Spleen (tissue), 11 donors: ENCODE measurements around the gene FAM234A. TPM values are rescaled to one million over a fixed set of nuclear protein-coding genes. Genes with fewer than 3 reads are reported as not detected.

Experiments used
- DNase-seq: peaks from one replicate; pipeline ENCODE4 v3.0.0-alpha.2; 2020
- H3K27ac ChIP-seq, 8 donors: fragments of 200-600 bp; sonication (generic) in 7 of 8; 1 replicate in 4 of 8; 2 replicates in 4 of 8; pipeline versions ENCODE4 v1.5.0 to v1.8.0; 2016 to 2021; ENCODE audit warnings: inconsistent platforms in 4 of 8, mild to moderate bottlenecking in 4 of 8, moderate library complexity in 1 of 8
- H3K27me3 ChIP-seq, 7 donors: fragments of 200-600 bp; sonication (generic) in 6 of 7; replicated peaks in 1 of 7; 1 replicate in 4 of 7; 2 replicates in 3 of 7; pipeline versions ENCODE4 v1.5.0 to v1.8.0; 2016 to 2021; ENCODE audit warnings: inconsistent platforms in 3 of 7, mild to moderate bottlenecking in 1 of 7
- H3K36me3 ChIP-seq, 6 donors: fragments of 200-600 bp; sonication (generic) in 5 of 6; 1 replicate in 4 of 6; 2 replicates in 2 of 6; pipeline versions ENCODE4 v1.5.0 to v1.8.0; 2016 to 2021; ENCODE audit warnings: inconsistent platforms in 2 of 6
- H3K4me1 ChIP-seq, 6 donors: fragments of 200-600 bp; sonication (generic) in 5 of 6; 1 replicate in 3 of 6; 2 replicates in 3 of 6; pipeline versions ENCODE4 v1.5.0 to v1.8.0; 2016 to 2021; ENCODE audit warnings: inconsistent platforms in 3 of 6
- H3K4me3 ChIP-seq, 8 donors: fragments of 200-600 bp; sonication (generic) in 7 of 8; 1 replicate in 4 of 8; 2 replicates in 4 of 8; pipeline versions ENCODE4 v1.5.0 to v1.8.0; 2016 to 2021; ENCODE audit warnings: inconsistent platforms in 4 of 8, mild to moderate bottlenecking in 4 of 8, moderate library complexity in 2 of 8
- H3K9me3 ChIP-seq, 8 donors: fragments of 200-600 bp; sonication (generic) in 7 of 8; 1 replicate in 4 of 8; 2 replicates in 4 of 8; pipeline versions ENCODE4 v1.5.0 to v1.8.0; 2016 to 2021; ENCODE audit warnings: inconsistent platforms in 4 of 8
- CTCF ChIP-seq, 11 experiments: fragments of 200-600 bp in 7 of 11; fragments of 450-650 bp in 4 of 11; sonication (generic) in 4 of 11; IDR thresholded peaks in 8 of 11; conservative IDR thresholded peaks in 3 of 11; 1 replicate in 7 of 11; 2 replicates in 4 of 11; pipeline versions ENCODE4 v1.4.0 to v1.8.0; 2016 to 2021; ENCODE audit warnings: antibody characterized with exemption in 11 of 11, inconsistent platforms in 4 of 11, mild to moderate bottlenecking in 1 of 11
- POLR2A ChIP-seq, 3 donors: fragments of 450-650 bp; IDR thresholded peaks; one replicate each; pipeline ENCODE4 v1.5.1; 2017; ENCODE audit warnings: antibody characterized with exemption in 3 of 3, mild to moderate bottlenecking in 1 of 3
- POLR2AphosphoS5 ChIP-seq, 3 donors: sonication (generic); formaldehyde crosslinking; IDR thresholded peaks; one replicate each; pipeline ENCODE4 v1.5.1; 2017; ENCODE audit warnings: antibody characterized with exemption in 3 of 3
- WGBS, 5 donors: extraction: QIAGEN DNeasy Blood & Tissue Kit in 3 of 5; methylation state at CpG; one replicate each; pipeline versions ENCODE4 v1.1.5 to v1.1.7; 2013 to 2018; 5-methylcytosine and 5-hydroxymethylcytosine counted together
- intact Hi-C: fragments of 100-400 bp; cut with DNase I; formaldehyde crosslinking; loops from one replicate; pipeline ENCODE4 v1.15.0; 2023; ENCODE audit warnings: low total_unique reads
- polyA plus RNA-seq, 3 donors: library from polyadenylated mRNA; stranded (reverse); fragments of 200-250 nt; gene quantifications; one replicate each; pipeline ENCODE4 v1.2.1, GENCODE V29; 2013
- total RNA-seq, 7 donors: library from RNA; depleted of rRNA in 3 of 7; stranded (reverse); fragments of >200 nt in 3 of 7; fragmentation: NEBNext Ultra II Directional in 4 of 7; extraction: Animal tissue kit (Norgen Biotek cat#: 25700) in 4 of 7; gene quantifications; one replicate each; pipeline versions ENCODE4 v1.1.0 to v1.2.1, GENCODE V29; 2016 to 2021
- donor health status: healthy with polysubstance abuse.
- donor health status: DM: no; HTN: no; CAD: no; lungs with moderate emphysema.
- donor health status: DM: no; HTN: no; CAD: no.
- donor health status: Bipolar disorder and iron deficiency.
- donor health status: healthy.
- donor health status: DM: no; HTN: no; CAD: no.
- donor health status: DM: yes; HTN: yes; CAD: no.

FAM234A gene
- total and polyA plus RNA-seq, 10 donors, result 13.0 to 63.1 (median 39.7) TPM

GRCh38 chr16:303760-304505 lies 69.3 kb downstream of the FAM234A start:
- peak; percentile 68 for DNase-seq
- Histone ChIP-seq H3K9me3 (no peaks in the 10 kb centered on the region), H3K36me3 (peaks cover 2 to 100% (median 56%) of the 10 kb centered on the region in 6 donors), H3K4me3 (no peak overlapping the region), H3K27ac (no peak overlapping the region), H3K4me1 (peaks cover 0 to 23% (median 0%) of the 10 kb centered on the region in 6 donors), H3K27me3 (no peaks in the 10 kb centered on the region)
- intact Hi-C loops, result no loop called here
- WGBS, 5 donors, result 87 to 92% (median 89%) methylated on average over 39 to 43 of the region's 43 CpGs
- TF ChIP-seq POLR2A (IDR thresholded peaks at IDR 0.05) (no peak), POLR2AphosphoS5 (IDR thresholded peaks at IDR 0.05) (peak in 1 of 3 donors; percentile 42), CTCF (IDR thresholded peaks at IDR 0.05 in 8 of 11, conservative IDR thresholded peaks at IDR 0.05 in 3 of 11) (peak in 2 of 11 experiments; percentile 18 to 23)

GRCh38 chr16:305916-306626 lies 71.5 kb downstream of the FAM234A start:
- no peak overlapping the region for H3K27ac ChIP-seq
- intact Hi-C loops, result no loop called here
- no peak overlapping the region for H3K4me3 ChIP-seq
- WGBS, 5 donors, result 90 to 96% (median 92%) methylated on average over 18 to 19 of the region's 19 CpGs
- H3K27me3 ChIP-seq, result no peaks in the 10 kb centered on the region
- DNase-seq, result no peak
- peaks cover 2 to 100% (median 58%) of the 10 kb centered on the region in 6 donors for H3K36me3 ChIP-seq
- H3K9me3 ChIP-seq, result no peaks in the 10 kb centered on the region
- peaks cover 0 to 32% (median 2%) of the 10 kb centered on the region in 6 donors for H3K4me1 ChIP-seq
- TF ChIP-seq POLR2AphosphoS5 (IDR thresholded peaks at IDR 0.05) (peak in 1 of 3 donors; percentile 1), CTCF (IDR thresholded peaks at IDR 0.05 in 8 of 11, conservative IDR thresholded peaks at IDR 0.05 in 3 of 11) (no peak)

- 89 to 93% (median 90%) methylated on average over 17 of the region's 17 CpGs for WGBS, 5 donors
- TF ChIP-seq POLR2AphosphoS5 (IDR thresholded peaks at IDR 0.05) (no peak), CTCF (IDR thresholded peaks at IDR 0.05 in 8 of 11, conservative IDR thresholded peaks at IDR 0.05 in 3 of 11) (no peak), POLR2A (IDR thresholded peaks at IDR 0.05) (no peak)
- Histone ChIP-seq H3K4me3 (no peak overlapping the region), H3K27me3 (no peaks in the 10 kb centered on the region), H3K4me1 (peaks cover 0 to 32% (median 2%) of the 10 kb centered on the region in 6 donors), H3K36me3 (peaks cover 2 to 100% (median 61%) of the 10 kb centered on the region in 6 donors), H3K27ac (no peak overlapping the region), H3K9me3 (no peaks in the 10 kb centered on the region)
- intact Hi-C loops, result no loop called here
- no peak for DNase-seq
Measured at GRCh38 chr16:306911-307370, 72.3 kb downstream of the FAM234A start.
